22Rv1 (cell line): Measurements from ENCODE around the gene PLOD3.

Experiments used
- H3K27ac ChIP-seq: fragments of 450-650 bp; 2 replicates; pipeline ENCODE4 v1.5.1; 2017
- CTCF ChIP-seq: fragments of 450-650 bp; IDR thresholded peaks from 2 replicates; pipeline ENCODE4 v1.5.1; 2017; ENCODE audit warnings: mild to moderate bottlenecking
- ZFX ChIP-seq: fragments of 450-650 bp; IDR thresholded peaks from 2 replicates; pipeline ENCODE4 v1.6.1; 2017; ENCODE audit warnings: antibody characterized with exemption, borderline replicate concordance

PLOD3 gene

GRCh38 chr7:101198476-101198875, 18.9 kb downstream of the PLOD3 start:
- TF ChIP-seq CTCF (no peak), ZFX (no peak)
- no peak overlapping the region for H3K27ac ChIP-seq

- H3K27ac ChIP-seq = no peak overlapping the region
- TF ChIP-seq ZFX = no peak
- no peak for TF ChIP-seq CTCF
These were observed 19.4 kb downstream of the PLOD3 start for GRCh38 chr7:101197991-101198390.

GRCh38 chr7:101195884-101196283, 21.5 kb downstream of the PLOD3 start:
- no peak overlapping the region for H3K27ac ChIP-seq
- TF ChIP-seq CTCF (no peak), ZFX (no peak)

GRCh38 chr7:101189109-101189508, 28.3 kb downstream of the PLOD3 start:
- TF ChIP-seq ZFX (no peak), CTCF (no peak)
- H3K27ac ChIP-seq = no peak overlapping the region

GRCh38 chr7:101186844-101187428, 30.4 kb downstream of the PLOD3 start:
- no peak overlapping the region for H3K27ac ChIP-seq
- TF ChIP-seq ZFX = no peak
- no peak for TF ChIP-seq CTCF

GRCh38 chr7:101186194-101186593, 31.2 kb downstream of the PLOD3 start:
- no peak overlapping the region for H3K27ac ChIP-seq
- TF ChIP-seq ZFX (no peak), CTCF (no peak)

GRCh38 chr7:101185258-101185839, 32.0 kb downstream of the PLOD3 start:
- no peak for TF ChIP-seq ZFX
- TF ChIP-seq CTCF = no peak
- H3K27ac ChIP-seq = no peak overlapping the region
